Activated T-cell treated with anti-CD3 and anti-CD28 coated beads for 24 hours (primary cell): ENCODE data around the gene FXN.
"Not testable (repeated sequence)": the region's sequence is repeated elsewhere in the genome, so short reads cannot be mapped to it uniquely, and the experiment has no call there.

Experiments used
- DNase-seq: peaks from one replicate; pipeline ENCODE4 v3.0.0-alpha.2; 2020; ENCODE audit warnings: low read depth

FXN gene

DNA sequence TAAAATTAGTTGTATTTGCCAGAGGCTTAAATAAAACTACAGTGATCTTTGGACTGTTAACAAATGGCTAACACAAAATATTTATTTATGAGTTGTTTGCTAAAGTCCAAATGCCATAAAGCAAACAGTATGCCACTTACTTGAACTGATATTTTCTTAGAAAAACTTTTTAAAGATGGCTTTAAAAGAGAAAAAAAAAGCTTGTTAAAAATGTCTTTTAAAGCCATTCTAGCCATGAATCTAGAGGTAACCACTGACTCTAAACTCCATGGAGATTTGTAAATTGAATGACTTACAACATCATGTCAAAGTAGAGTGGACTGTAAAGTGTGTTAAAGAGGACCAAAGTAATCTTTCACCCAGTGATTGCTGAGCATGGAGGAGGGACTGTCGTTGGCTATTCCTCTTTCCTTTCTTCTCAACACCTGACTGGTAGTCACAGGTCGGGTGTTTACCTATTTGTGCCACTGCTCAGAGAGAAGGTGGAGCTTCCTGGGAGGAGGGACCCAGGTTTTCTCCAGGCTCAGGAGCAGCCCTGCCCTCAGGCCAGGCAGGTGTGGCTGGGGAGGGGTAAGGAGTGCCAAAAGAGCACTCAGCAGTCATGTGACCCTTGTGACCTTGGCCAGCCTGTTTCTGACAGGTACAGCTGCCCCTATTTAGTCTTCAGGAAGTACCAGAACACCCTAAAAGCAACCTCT, 69.4 kb downstream of the FXN start:
- no peak for DNase-seq

DNA sequence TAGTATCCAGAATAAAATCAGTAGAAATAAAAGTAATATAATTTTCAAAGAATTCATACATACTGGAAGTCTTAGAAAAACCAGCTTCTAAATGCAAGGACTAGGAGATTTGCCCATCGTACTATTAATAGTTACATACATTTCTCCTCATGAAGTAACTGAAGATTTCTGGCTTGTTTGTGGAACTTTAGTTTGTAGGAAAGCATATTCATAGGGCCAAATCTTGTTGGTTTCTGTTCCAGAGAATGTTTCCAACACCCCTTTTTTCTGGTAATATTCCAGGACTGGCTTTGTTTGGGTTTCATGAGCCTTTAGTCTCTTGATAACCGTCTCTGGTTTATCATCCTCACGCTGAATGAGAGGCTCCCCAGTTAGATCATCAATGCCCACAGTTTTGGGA, 72.2 kb downstream of the FXN start:
- DNase-seq: no peak

DNA sequence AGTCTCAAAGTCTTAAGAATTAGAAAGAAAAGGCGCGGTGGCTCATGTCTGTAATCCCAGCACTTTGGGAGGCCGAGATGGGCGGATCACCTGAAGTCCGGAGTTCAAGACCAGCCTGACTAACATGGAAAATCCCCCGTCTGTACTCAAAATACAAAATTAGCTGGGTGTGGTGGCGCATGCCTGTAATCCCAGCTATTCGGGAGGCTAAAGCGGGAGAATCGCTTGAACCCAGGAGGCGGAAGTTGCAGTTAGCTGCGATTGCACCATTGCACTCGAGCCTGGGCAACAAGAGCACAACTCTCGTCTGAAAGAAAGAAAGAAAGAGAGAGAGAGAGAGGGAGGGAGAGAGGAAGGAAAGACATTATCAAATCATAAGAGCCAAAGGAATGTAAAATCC, 73.2 kb downstream of the FXN start:
- not testable (repeated sequence) for DNase-seq

DNA sequence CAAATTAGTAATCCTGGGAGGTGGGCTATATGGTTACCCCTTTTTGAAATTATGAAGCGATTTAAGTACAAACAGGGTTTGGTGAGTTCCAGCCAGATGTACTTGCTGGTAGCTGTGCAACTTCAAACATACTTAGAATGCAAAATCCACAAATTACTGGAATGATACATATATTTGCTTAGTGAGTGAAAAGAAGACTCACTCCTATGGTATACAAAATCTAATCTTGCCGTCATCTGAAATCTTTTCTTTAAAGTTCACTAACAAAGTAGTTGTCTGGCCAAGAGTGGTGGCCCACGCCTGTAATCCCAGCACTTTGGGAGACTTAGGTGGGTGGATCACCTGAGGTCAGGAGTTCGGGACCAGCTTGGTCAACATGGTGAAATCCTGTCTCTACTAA, 73.6 kb downstream of the FXN start:
- DNase-seq: no peak

DNA sequence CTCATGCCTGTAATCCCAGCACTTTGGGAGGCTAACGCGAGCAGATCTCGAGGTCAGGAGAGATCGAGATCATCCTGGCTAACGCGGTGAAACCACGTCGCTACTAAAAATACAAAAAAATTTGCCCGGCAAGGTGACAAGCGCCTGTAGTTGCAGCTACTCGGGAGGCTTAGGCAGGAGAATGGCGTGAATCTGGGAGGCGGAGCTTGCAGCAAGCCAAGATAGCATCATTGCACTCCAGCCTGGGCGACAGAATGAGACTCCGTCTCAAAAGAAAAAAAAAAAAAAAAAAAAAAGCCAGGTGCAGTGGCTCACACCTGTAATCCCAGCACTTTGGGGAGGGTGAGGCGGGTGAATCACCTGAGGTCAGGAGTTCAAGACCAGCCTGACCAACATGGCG, 77.1 kb downstream of the FXN start:
- not testable (repeated sequence) for DNase-seq

DNA sequence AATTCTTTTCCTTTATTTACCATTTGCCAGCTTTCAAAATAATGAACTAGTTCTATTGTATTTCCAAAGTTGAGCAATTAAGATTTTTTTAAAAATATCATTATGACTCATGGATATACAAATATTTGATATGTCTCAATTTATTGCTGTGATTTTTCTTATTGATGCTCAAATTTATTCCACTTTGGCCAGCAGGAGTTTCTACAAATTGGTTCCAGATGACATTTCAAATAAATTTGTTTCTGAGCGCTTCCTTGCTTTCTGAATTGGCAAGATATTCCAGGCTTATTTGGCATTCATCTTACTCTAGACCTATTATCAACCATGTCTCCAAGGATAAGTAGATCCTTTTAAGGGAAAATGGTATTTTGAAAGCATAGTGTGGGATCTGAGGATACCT, 80.1 kb downstream of the FXN start:
- DNase-seq: no peak

DNA sequence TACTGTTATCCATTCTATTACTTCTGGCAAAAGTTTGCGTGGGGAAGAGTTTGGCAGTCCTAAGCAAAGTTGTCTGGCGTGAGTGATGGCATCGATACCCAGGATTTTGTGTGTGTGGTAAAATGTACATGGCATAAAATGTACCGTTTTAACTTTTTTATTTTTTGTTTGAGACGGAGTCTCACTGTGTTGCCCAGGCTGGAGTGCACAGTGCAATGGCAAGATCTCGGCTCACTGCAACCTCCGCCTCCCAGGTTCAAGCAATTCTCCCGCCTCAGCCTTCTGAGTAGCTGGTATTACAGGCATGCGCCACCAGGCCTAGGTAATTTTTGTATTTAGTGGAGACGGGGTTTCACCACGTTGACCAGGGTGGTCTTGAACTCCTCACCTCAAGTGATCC, 83.1 kb downstream of the FXN start:
- DNase-seq: no peak

DNA sequence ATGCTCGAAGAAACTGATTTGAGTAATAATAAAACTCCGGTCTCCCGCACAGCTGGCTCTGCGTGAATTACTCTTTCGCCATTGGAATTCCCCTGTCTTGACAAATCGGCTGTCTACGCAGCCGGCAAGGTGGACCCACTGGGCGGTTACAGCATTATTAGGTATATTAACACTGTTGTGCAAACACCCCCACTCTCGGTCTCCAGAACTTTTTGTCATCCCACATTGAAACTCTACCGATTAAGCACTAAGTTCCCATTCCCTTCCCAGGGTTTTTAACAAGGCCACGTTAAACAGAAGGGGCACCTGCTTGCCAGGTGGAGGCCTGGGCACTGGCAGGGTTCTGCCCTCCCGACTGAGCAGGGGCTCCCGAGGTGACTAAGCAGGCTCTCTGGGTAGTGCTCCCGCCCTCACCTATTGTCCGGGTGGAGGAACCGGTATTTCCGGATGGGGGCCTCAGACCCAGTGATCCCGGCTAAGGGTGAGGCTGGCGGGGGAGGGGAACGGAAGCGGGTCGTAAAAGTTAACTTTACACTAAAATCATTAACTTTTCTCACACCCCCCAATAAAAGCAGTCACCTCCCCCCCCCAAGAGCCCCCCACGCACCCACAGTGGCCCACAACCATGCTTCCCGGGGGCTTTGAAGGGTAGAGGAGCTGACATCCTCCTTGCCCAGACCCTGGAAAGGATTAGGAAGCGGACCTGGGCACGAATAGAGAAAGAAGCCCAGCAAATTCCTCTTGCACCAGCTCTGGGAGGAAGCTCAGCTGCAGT, 85.0 kb downstream of the FXN start:
- DNase-seq: no peak

DNA sequence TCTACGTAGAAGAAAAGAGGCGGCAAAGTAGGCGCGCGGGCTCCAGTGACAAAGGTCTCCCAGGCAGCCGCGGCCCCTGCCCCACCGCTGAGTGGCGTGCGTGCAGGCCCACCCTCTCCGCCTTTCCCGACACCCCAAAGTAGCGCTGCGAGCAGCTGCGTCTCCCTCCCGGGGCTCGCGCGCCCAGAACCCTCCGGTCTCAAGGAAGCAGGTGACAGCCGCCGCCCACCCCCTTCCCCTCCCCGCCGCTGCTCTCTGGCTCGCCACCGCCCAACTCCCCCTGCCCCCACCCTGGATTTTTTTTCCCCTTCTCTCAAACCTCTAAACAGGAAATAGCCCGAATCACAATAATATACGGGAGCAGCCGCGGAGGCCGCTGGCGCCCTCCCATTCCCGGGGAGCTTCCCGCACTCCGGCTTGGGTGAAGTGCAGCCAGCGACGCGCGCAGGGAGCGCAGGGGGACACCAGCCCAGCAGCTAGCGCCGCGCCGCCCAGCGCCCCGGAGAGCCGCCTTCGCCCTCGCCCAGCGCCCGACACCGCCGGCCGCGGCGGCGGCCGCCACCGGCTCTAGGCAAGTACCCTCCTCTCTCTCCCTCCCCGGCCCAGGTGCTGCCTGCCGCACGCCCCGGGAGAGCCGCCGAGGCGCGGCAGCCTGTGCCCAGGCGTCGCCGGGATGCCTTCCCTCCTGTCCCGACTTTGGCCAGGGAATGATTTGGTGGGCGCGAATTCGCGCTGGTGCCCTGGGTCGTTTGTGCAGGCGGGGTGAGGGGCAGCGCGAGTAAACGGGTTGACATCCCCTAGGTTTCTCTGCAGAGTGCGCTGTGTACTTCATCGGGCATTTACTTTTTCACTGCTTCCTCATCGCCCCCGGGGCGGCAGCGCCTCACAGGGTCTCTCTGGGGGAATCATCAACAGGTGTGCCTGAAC, 85.9 kb downstream of the FXN start:
- DNase-seq: no peak

DNA sequence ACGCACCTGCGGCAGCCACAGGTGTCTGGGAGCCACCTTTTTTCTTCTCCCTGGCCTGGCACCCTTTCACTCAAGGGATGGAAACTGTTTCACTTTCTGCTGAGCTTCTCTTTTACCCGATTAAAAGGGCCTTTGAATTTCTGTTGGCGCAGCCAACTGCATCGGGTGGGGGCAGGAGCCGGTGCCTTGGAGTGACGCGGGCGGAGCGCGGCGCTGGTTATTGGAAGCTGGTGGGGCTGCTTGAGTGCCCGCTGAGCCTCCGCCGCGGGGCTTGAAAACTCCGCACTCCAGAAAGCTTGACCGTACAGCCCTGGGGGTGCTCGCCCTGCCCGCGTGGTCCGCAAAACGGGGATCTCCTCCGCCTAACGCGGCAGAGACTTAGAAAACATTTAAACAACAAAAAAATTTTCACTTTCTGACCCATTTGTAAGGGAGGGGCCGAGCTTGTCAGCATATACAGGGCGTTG, 86.6 kb downstream of the FXN start:
- peak; percentile 16 for DNase-seq

DNA sequence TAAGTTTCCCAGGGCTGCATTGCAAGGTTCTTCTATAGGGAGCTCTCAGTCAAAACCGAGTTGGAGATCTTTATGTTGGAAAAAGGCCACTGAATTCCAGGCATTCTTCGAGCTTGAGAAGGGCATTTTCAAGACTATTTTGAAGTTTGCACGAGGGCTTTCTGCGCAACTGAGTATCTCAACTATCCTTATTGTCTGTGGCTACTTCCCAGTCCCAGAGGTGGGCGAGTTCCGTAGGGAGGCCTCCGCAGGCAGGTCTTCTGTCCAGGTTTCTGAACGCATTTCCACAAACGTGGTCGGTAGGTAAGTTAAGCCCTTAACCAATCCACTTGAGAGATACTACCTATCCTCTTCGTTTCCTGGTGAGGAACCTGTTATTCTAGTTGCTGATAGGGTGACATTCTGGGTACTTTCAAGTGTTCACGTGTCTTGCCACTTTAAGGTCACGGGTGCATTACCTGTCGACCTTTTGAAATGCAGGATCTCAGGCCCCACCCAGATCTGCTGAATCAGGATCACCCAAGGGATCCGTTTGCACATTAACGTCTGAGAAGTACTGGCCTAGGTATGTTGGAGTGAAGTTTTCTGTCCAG, 87.1 kb downstream of the FXN start:
- DNase-seq: no peak

DNA sequence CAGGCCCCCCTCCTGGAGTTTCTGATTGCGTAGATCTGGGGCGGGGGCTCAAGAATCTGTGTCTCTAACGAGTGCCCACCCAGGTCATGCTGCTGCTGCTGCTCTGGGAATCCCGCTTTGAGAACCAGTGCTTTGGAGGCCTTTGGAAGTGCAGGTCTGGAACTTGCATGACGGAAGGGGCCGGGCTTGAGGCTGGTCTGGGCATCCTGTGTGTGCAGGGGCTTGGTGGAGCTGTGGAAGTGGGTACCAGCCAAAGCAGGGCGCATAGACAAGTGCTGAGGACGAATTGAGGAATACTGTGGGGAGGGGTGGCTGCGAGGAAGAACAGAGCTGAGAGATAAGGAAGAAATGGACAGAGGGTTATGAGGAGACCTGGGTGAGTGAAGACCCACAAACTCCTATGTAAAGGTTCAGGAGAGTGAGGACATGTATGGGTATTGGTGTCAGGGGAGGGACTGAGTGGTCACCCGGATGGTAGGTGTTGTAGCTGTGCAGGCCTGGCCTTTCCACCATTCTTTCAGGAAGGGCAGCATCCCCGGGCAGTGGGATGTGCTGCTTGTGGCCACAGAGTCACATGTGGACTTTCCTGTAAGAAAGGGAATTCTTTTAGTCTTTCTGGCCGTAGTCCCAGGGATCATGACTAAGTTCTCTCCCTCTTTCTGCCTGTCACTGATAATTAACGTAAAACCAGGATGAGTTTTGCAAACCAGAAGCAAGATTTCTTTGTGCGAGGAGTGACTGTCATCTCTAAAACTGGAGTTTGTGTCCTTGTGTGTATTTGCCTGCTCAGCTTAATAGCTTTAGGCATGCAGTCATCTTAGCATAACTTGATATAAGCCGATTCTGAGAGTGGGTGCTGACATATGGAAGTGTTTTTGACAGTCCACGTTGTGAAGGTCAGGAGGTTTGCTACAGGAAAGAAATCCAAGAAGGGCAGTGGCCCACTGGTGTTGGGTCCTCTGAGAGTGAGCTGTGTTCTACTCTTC, 95.2 kb downstream of the FXN start:
- no peak for DNase-seq

DNA sequence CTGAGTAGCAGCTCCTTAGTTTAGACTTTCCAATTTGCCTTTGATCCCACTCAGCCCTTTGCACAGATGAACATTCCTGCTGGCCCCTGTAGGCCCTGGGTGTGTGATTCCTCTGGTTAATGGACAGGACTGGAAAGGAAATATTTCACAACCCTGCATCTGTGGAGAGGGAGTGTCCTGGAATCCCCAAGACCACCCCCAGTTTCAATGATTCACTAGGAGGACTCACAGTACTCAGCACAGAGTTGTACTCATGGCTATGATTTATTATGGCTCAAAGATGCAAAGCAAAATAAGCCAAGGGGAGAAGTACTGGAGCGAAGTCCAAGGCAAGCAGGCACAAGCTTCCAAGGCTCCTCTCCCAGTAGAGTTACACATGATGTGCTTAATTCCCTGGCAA, 96.1 kb downstream of the FXN start:
- no peak for DNase-seq

DNA sequence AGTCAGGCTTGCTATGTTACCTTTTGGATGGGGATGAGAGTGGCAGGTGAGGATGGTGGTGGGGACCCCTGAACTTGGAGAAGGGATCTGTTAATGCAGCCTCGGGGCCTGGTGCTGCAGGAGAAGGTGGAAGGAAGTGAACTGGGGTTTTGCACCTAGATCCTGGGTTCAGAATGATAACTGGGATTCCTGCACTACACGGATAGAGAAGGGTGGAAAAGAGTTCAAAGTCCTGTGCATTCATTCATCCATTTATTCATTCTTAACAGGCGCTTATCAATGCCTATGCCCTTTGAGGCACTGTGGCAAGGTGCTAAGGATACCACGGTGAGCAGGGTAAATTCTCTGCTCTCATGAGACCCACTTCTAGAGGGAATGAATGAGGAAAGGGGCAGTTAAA, 96.8 kb downstream of the FXN start:
- DNase-seq: no peak

DNA sequence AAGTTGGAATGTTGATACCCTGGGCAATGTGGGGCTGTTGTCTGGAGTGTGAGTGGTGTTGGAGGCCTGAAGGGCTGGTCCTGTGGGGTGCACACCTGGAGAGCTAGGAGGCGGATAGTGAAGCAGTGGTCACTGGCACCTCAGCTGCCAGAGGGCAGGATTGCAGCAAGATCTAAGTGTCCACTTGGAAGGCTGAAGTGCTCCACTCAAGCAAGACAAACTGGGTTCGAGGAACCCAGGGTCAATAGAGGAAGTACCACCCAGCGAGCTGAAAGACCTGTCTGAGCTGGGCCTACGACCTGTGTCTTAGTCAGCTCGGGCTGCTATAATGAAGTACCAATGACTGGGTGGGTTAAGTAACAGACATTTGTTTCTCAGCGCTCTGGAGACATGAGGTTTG, 98.9 kb downstream of the FXN start:
- no peak for DNase-seq

DNA sequence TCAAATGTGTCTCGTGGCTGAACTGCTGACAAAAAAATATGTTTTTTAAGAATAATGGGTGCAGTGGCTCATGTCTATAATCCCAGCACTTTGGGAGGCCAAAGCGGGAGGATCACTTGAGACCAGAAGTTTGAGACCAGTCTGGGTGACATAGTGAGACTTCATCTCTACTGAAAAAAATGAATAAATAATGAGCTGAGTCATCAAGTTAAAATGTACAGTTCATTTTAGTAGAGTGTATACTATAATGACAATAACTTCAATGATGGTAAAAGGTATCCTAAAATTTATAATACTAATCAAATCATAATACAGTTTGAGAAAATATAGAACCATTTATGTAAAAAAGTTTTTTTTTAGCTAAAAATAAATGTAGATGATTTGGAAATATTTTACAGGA, 100.6 kb downstream of the FXN start:
- DNase-seq: no peak

DNA sequence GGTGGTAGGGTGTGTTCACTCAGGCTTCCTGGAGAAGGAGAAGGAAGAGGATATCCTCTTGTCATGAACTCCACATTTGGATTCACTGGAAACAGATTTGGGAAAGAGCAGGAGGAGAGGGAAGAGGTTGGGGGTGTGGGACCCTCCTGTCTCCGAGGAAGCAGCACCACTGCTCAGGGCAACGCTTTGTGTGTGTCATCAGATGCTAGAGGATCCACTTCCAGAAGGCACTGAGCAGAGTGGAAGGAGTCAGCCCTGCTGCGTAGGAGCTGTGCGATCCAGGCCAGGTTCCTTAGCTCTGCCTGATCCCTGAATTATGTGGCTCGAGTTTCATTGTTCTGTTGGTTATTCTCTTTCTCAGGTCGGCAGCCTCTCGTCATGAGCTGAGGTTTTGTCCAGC, 101.2 kb downstream of the FXN start:
- DNase-seq: no peak

DNA sequence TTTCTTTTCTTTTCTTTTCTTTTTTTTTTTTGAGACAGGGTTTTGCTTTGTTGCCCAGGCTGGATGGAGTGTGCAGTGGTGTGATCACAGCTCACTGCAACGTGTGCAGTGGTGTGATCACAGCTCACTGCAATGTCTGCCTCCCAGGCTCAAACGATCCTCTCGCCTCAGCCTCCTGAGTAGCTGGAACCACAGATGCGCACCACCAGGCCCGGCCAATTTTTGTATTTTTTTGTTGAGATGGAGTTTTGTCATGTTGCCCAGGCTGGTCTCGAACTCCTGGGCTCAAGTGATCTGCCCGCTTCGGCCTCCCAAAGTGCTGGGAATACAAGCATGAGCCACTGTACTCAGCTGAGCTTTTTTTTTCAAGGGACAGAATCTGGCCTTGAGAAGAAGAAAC, 101.8 kb downstream of the FXN start:
- no peak for DNase-seq

DNA sequence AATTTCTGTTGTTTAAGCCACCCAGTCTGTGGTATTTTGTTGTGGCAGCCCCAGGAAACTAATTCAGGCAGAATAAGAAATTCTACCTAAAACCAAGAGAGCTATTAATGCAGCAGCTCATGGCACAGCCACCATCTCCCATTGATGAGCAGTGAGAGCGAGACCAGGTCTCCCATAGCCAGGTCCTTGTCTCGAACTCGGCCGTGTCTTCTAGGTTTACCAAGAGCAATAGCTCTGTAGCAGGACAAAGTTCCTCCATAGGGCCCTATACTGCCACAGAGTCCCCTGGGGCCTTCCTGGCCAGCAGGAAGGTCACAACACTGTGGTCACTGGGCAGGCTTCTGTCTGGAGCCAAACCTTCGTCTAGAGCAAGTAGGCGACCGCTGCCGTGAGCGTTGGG, 104.0 kb downstream of the FXN start:
- DNase-seq: no peak

DNA sequence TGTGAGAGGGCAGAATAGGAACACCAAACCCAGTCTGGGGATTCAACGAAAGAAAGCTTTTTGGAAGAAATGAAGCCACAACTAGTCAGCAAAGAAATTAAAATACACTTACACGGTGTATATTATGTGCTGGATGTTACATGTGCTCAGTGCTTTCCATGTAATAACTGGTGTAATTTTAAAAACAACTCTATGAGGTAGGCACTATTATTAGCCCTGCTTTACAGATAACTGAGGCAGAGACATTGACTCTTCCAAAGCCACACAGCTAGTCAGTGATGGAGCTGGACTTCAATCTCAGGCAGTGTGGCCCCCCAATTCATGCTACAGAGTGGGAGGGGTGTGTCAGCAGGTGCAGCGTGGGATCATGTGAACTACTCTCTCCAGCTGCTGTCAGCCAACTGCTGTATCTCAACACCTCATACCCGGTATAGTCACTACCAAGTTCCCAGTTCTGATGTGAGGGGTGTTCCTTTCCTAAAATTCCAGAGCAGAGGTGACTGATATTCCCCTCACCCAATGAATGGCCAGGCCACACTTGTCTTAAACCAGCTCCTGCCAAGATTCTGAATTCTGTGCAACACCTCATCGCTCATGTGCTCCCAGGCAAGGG, 104.7 kb downstream of the FXN start:
- DNase-seq: no peak

DNA sequence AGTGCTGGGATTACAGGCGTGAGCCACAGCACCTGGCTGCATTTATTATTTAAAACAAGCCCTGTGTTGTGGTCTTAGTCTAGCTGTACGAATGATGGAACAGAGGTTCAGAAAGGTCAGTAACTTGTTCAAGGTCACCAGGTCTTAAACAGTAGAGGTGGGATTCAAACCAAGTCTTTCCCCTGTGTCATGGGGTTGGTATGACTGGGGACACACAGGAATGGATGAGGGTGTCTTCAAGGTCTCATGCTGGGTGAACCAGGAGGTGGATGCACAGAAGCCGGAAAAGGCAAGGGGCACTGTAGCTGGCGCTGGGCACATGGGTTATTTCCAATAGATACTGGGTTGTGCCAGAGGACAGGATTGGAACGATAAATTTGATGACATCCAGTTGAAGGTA, 106.3 kb downstream of the FXN start:
- no peak for DNase-seq
